Measurements from ENCODE around the gene KRTAP5-5.
"Not testable (repeated sequence)": the region's sequence is repeated elsewhere in the genome, so short reads cannot be mapped to it uniquely, and the experiment has no call there.

The KRTAP5-5 gene

DNA sequence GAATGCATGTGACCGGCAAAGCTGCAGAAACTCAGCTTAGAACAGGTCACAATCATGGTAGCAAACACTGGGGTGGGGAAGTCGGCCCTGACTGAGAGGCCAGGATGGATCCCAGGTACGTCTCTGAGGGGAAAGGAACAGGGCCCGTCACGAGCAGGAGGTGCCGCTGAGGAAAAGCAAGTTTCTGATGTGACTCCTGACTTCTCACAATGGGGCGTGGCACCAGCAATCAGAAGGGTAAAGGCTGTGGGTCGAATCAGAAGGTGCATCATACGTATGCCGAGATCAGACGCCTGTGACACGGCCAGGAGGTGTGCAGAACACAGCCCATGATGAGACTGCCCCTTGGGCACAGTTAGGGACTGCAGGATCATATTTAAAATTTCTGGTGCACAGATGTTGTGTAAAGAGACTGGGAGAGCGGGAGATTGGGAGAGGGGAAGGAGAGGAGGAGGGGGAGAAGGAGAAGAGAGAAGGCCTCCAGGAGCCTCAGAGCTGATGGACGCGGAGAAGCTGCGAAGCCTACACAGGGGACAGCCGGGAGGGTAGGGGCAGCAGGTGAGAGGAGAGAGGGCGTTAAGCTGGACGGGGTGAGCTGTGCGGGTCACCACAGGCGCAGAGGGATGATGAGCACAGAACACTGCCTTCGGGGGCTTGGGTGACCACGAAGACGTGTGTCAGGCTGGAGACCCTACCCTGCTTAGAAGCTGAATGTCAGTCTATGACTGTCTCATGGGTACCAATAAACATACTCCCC lies 30.7 kb downstream of the KRTAP5-5 start:
- no peak for DNase-seq

DNA sequence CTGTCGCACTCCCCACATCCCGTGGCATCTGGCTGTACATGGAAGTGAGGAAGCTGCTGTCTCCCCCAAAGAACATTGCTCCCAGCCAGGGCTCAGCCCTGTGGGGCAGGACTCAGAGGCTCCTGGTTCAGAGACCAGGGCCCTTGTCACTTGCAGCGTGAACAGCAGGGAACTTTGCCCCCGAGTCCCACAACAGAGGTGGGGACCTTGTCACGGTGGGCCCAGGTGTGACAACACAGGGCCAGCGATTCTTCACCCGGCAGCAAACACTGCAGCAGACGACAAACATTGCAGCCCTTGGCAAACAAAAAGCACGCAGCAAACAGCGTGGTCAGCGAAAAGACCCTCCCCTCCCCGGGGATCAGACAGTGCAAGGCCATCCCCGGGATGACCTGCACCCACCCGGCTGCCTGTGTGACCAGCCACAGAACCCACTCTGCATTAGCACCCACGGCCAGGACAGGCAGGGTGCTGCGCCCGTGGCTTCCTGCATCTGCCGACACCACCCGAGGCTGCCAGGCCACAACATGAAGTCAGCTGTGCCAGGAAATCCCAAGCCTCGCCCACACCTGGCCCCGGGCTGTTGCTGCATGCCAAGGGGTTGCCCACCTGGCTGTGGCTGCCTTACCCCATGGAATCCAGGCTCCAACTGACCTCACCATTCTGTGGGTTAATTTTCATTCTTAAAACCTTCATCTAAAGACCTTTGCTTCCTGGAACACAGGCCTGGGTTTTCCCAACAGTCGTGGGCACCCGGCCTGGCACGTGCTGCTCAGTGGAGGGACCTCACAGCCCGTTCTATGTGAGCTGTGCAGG lies 32.1 kb downstream of the KRTAP5-5 start:
- DNase-seq, result not testable (repeated sequence)

DNA sequence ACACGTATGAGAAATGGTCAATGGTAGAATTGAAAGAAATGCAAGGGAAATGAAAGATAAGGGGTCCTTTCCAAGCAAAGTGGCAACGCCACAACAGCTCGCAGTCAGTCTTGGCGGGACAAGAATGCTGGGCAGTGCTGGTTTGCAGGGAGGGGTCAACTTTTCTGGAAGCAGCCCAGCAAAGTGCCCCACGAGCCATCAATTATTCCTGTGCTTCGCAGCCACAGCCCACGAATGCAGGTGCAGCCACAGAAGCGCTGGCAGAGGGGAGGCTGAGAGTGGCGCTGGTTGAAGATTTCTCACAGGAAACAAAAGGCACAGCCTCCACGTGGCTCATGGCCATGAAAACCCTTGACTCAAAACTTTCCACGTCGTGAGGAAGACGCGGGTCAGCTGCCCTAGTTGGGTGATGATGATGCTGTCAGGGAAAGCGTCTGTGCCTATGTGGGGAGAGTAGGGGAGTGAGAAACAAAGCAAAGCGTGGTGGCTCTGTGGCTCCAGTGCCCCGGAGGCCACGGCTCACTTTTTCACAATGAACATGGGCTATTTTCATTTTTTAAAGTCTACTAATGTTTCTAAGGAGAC lies 33.2 kb downstream of the KRTAP5-5 start:
- not testable (repeated sequence) for DNase-seq

- DNase-seq, result no peak
These were observed 35.7 kb downstream of the KRTAP5-5 start for GRCh38 chr11:1665313-1665712.

DNA sequence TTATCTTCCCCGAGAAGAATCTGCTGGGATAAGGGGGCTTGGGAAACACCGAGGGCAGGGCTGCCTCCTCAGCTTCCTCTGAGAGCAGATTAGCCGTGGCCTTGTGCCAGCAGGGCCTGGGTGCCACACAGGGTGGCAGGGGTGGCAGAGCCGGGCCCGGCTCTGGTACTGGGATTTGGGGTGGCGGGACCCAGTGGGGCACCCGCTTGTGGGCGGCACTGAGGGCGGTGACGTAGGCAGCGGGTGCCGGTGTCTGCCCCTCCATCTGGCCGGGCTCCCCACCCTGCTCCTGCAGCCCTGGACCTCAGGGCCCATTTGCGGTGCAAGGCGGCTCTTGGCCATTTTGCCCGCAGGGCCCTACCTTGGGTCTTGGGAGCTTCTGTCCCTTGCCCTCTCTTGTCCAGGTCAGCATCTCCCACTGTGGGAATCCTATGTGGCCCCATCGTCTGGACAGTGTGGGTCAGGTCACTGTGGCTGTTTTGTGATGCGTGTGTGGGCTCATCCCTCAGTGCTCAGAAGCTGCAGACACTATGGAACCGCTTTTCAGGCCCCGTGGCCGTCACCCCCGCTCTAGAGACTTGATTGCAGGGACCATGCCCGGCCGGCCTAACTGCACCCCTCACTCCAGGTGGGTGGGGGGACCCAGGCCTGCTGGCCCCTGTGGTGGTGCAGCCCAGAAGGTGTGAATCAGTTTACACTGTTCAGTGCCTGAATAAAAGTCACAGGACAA lies 37.7 kb downstream of the KRTAP5-5 start:
- DNase-seq, result no peak

DNA sequence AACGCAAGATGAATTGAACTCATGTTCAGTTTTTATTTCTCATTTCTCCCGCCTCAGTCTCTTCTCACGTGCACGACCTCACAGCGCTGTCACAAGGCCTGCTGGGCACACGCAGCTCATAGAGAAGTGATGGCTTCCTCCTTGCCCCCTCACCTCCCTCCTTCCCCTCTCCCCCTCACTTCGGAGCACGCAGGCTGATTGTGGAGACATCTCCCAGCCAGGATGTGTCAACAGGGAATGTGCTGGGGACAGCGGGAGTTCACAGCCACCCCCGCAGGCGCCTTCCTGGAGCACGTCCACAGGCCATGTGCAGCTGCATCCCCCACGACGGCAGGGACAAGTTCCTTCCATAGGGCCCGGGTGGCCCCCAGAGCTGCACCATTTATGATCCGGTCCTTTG lies 38.3 kb downstream of the KRTAP5-5 start:
- no peak for DNase-seq

DNA sequence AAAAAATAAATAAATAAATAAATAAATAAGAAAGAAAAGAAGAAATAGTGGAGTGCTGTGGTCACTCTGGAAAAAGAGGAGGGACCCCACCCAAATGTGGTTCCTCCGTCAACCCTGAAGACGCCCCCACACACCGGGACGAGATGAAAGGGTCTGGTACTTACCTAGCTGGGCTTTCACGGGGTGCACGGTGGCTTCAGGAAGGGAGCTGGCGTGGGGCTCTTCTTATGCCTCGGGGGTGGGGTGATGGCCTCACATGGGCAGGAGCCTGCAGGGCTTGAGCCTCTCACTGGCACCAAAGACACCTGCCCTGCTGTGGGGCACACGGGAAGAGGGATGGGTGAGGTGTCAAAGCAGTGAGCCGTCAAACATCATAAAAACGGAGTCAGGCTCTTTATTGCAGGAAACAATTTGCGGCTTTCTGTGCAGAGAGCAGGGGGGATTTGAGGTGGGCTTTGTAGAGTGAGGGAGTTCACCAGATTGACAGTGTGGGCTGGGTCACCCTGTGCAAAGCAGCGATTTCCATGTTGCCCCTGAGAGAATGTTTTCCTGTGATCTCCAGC lies 39.4 kb downstream of the KRTAP5-5 start:
- DNase-seq, result no peak

DNA sequence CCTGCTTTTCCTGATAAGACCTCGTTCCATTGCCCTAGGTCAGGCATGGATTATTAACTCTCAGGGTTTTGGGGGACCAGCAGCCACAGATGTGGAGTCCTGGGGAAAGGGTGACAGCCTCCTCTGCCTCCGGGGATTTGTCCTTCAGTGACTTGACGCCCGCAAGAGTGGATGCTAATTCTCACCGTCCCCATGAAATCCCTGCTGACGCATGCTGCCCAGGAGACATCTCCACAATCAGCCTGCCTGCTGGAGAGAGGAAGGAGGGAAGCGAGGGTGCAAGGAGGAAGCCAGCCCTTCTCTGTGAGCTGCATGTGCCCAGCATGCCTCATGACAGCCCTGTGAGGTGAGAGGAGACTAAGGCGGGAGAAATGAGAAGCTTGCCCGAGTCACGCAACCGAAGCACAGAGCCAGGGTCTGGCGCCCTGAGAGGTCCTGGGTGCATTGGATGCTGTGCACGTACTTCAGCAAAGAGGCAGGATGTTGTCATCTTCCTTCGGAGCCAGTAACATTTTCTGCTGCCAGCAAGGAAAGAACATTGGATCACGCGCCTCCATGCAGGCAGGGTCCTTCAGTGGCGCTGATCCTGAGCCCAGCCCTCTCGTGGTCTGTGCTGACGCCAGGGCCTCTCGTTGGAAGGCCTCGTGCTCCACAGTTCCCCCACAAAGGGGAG lies 40.1 kb downstream of the KRTAP5-5 start:
- no peak for DNase-seq

DNA sequence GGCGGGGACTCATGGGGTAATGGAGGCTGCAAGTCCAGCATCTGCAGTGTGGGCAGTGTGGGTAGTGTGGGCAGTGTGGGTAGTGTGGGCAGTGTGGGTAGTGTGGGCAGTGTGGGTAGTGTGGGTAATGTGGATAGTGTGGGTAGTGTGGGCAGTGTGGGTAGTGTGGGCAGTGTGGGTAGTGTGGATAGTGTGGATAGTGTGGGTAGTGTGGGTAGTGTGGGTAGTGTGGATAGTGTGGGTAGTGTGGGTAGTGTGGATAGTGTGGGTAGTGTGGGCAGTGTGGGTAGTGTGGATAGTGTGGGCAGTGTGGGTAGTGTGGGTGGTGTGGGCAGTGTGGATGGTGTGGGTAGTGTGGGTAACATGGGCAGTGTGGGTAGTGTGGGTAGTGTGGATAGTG lies 40.9 kb downstream of the KRTAP5-5 start:
- not testable (repeated sequence) for DNase-seq

- DNase-seq, result no peak
These were observed 41.4 kb downstream of the KRTAP5-5 start for GRCh38 chr11:1670905-1671371.

GRCh38 chr11:1671658-1672057 lies 42.1 kb downstream of the KRTAP5-5 start:
- DNase-seq, result no peak

DNA sequence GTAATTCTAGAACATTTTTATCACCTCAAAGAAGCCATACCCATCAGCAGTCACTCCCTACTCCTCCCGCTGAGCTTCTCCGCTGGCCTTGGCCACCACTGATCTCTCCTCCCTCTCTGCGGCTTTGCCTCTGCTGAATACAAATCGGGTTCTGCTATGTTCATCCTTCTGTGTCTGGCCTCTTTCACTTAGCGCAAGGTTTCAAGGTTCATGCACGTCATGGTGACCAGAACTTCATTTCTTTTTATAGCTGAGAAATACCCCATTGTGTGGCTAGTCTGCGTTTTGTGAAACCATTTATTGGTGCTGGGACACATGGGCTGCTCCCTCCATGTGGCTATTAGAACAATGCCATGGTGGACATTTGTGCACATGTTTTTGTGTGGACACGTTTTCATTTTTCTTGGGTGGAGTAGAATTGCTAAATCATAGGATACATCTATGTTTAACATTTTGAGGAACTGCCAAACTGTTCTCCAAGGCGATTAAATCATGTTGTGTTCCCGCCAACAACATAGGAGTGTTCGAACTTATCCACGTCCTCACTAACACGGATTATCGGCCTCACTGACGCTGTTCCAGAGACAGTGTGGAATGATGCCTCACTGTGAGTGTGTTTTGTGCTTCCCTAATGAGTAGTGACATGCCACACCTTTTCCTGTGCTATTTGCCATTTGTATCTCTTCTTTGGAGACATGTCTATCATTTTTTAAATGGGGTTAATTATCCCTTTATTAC lies 43.2 kb downstream of the KRTAP5-5 start:
- no peak for DNase-seq

GRCh38 chr11:1673446-1674172 lies 44.0 kb downstream of the KRTAP5-5 start:
- DNase-seq, result no peak

DNA sequence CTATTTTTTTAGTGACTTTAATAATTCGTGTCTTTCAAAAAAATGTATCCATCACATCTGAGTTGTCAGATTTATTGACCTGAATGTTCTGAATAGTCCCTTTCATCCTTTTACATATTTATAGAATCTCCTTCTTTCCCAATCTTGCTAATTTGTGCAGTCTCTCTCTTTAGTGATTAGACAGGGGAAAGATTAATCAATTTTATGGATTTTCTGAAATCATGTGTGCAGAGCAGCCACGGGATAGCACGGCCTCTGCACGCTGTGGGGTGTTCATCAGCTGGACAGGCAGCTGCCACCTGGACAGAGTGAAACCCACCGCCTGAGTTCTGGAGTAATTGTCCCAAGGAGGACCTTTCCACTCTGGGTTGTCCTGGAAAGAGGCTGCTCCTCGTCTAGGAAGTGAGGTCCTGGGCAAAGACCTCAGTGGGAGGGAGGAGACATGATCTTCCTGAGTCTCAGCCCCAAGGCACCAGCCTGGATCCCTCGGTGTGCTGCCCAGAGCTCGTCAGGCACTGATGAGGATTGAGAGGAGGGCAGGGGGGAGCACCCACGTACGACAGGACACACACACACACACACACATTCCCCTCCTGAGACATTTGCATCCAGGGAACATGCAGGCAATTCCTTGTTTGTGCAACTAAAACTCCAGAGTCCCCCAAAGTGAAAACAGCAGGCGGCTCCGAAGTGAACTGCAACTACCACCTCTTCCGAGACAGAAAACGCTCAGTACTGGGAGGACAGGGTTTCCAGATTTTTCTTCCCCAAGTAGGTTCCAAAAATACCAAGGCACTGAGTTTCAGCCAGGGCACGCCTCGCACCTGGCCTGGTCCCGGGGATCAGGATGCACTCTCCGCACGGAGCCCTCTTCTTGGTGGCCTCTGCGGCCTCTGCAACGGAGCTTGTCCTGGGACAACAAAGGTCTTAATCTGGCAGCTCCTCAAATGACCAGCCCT lies 44.9 kb downstream of the KRTAP5-5 start:
- DNase-seq, result no peak

GRCh38 chr11:1675536-1676228 lies 46.1 kb downstream of the KRTAP5-5 start:
- no peak for DNase-seq

DNA sequence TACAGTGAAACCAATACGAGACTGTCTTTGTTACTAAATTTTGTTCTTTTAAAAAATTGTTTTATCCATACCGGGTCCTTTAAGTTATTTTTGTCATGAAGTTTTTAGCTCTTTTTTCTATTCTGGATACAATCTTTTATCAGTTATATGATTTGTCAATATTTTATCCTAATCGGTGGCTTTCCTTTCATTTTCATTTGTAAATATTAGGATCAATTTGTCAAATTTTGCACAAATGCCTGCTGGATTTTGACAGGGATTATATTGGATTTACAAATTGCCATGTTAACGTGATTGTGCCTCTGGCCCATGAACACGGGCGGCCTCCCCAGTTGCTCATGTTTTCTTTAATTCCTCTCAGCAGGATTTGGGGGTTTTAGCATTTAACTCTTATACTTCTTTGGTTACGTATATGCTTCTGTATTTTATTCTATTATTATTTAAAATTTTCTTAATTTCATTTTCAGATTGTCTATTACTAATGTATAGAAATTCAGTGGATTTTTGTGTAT lies 46.7 kb downstream of the KRTAP5-5 start:
- no peak for DNase-seq

DNA sequence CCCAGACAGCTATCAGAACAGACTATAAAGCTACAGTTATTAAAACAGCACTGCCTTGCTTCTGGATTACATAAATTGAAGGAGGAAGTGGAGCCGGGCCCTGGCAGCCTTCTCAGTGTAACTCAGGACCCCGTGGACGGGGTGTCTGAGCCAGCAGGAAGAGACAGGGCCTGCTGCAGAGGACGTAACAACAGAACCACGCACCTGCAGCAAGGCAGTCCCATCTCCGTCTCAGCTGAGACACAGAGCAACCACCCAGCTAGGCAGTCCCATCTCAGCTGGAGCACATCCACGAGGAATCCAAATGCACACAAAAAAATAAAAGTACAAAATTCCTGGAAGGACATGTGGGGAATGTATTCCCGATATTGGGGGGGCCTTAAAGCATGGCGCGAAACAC lies 50.3 kb downstream of the KRTAP5-5 start:
- DNase-seq, result no peak
